HL-60 (cell line): ENCODE results near the gene WNT7A.

Experiments
- DNase-seq, 2 experiments: peaks; one replicate each; pipeline ENCODE4 v3.0.0-alpha.2; 2010 to 2020; ENCODE audit warnings: low read depth in 1 of 2, low spot score in 1 of 2
- H3K27ac ChIP-seq: fragments of 250-450 bp; sonication (Bioruptor Pico); replicated peaks from 2 replicates; pipeline ENCODE4 v1.5.1; 2020; ENCODE audit warnings: mild to moderate bottlenecking, moderate library complexity
- H3K27me3 ChIP-seq: fragments of 250-450 bp; sonication (Bioruptor Pico); 2 replicates; pipeline ENCODE4 v1.5.1; 2021; ENCODE audit warnings: mild to moderate bottlenecking, moderate library complexity; ENCODE audit not compliant: insufficient read depth, poor library complexity, severe bottlenecking
- H3K4me3 ChIP-seq: replicated peaks from 2 replicates; pipeline ENCODE4 v1.5.1; 2011; ENCODE audit warnings: mild to moderate bottlenecking, control low read depth, low read length; ENCODE audit not compliant: insufficient read depth
- GABPA ChIP-seq: IDR thresholded peaks from 2 replicates; pipeline ENCODE4 v1.6.1; 2012; ENCODE audit warnings: low read depth
- POLR2AphosphoS5 ChIP-seq: IDR thresholded peaks from 2 replicates; pipeline ENCODE4 v1.6.1; 2012; ENCODE audit warnings: low read depth
- SPI1 ChIP-seq: IDR thresholded peaks from 2 replicates; pipeline ENCODE4 v1.6.1; 2012; ENCODE audit warnings: low read depth, mild to moderate bottlenecking, borderline replicate concordance
- TF ChIP-seq, protein P1 (sequence below): IDR thresholded peaks from 2 replicates; pipeline ENCODE4 v1.6.1; 2012; ENCODE audit warnings: low read depth; ENCODE audit not compliant: insufficient replicate concordance
- TF ChIP-seq, protein P2 (sequence below): IDR thresholded peaks from one replicate; pipeline ENCODE4 v1.5.1; 2011; ENCODE audit warnings: low read length, control low read depth, inconsistent platforms; ENCODE audit not compliant: insufficient read depth

Gene WNT7A

DNA sequence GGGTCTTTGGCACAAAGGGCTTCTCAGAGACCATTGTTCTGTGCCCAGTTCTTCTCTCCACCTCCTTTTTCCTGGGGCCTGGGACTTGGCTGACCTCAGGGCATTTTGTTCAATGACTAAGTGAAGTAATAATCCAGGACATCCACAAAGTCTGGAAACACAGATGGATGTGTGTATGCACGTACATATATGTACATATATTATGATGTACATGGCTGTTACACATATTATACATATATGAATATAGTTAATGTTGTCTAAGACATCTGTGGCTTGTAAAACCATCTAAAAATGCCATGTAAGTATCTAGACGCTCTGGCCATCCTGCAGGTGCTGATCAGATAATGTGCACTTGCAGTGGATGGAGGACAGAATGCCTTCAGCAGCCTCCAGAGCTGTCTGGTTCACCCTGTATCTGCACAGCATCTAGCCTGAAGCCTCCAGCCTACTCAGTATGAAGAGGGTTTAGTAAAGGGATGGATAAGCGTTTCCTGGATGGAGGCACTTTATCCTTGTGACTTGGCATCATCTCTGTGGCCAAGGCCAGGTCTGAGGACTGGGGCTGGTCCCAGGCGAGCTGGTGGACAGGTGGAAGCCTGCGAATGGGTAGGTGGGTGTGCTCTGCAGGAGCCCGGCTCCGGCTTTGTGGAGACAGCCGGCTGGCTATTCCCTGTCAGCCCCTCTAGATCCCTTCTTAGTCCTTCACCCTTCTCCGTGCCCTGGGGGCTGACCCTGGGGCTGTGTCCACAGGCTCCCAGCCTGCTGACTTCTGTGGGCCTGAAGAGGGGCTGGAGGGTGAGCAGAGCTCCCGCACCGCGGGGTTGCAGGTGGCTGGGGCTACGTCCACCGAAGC lies 88.4 kb downstream of the WNT7A start:
- Histone ChIP-seq H3K4me3 (no peak overlapping the region), H3K27me3 (peaks cover under 1% of the 10 kb centered on the region), H3K27ac (no peak overlapping the region)
- no peak for DNase-seq
- no peak for TF ChIP-seq GABPA
- TF ChIP-seq, protein P1, sequence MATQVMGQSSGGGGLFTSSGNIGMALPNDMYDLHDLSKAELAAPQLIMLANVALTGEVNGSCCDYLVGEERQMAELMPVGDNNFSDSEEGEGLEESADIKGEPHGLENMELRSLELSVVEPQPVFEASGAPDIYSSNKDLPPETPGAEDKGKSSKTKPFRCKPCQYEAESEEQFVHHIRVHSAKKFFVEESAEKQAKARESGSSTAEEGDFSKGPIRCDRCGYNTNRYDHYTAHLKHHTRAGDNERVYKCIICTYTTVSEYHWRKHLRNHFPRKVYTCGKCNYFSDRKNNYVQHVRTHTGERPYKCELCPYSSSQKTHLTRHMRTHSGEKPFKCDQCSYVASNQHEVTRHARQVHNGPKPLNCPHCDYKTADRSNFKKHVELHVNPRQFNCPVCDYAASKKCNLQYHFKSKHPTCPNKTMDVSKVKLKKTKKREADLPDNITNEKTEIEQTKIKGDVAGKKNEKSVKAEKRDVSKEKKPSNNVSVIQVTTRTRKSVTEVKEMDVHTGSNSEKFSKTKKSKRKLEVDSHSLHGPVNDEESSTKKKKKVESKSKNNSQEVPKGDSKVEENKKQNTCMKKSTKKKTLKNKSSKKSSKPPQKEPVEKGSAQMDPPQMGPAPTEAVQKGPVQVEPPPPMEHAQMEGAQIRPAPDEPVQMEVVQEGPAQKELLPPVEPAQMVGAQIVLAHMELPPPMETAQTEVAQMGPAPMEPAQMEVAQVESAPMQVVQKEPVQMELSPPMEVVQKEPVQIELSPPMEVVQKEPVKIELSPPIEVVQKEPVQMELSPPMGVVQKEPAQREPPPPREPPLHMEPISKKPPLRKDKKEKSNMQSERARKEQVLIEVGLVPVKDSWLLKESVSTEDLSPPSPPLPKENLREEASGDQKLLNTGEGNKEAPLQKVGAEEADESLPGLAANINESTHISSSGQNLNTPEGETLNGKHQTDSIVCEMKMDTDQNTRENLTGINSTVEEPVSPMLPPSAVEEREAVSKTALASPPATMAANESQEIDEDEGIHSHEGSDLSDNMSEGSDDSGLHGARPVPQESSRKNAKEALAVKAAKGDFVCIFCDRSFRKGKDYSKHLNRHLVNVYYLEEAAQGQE: no peak
- TF ChIP-seq SPI1: no peak
- TF ChIP-seq POLR2AphosphoS5: no peak
- TF ChIP-seq, protein P2, sequence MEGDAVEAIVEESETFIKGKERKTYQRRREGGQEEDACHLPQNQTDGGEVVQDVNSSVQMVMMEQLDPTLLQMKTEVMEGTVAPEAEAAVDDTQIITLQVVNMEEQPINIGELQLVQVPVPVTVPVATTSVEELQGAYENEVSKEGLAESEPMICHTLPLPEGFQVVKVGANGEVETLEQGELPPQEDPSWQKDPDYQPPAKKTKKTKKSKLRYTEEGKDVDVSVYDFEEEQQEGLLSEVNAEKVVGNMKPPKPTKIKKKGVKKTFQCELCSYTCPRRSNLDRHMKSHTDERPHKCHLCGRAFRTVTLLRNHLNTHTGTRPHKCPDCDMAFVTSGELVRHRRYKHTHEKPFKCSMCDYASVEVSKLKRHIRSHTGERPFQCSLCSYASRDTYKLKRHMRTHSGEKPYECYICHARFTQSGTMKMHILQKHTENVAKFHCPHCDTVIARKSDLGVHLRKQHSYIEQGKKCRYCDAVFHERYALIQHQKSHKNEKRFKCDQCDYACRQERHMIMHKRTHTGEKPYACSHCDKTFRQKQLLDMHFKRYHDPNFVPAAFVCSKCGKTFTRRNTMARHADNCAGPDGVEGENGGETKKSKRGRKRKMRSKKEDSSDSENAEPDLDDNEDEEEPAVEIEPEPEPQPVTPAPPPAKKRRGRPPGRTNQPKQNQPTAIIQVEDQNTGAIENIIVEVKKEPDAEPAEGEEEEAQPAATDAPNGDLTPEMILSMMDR: no peak

DNA sequence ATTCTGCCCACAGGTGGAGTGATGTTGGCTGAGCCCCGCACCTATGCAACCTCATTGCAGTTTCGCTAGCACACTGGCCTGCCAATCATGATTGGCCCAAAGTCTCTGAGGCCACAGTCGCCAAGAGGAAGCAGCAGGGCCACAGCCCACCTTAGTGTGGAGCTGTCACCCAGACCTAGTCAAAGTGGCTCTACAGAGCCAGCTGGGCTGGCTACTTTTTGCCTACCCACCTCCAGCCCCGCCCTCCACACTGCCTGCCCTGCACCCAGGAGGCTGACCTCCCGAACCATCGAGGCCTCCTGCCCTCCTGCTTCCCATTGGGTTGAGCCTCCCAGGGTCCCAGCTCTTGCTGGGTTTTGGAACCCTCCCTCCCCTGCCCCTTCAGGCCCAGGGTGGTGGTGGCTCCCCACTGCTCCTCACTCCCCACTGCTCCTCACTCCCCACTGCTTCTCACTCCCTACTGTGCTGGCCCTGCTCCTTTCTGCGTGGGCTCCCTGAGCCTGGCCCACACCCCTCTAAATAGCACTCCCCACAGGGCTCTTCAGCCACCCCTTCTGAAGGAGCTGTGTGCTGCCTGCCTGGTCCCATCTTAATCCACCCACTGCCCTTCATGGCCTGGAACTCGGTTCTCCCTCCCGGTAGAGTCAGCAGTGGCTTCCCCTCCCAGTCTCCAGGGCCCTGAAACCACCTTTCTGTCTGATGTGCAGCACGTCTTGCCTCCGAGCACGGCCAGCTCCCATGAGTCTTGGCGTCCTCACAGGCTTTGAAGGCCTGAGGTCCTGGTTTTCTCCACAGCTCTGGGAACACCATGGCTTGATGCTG lies 89.3 kb downstream of the WNT7A start:
- Histone ChIP-seq H3K4me3 (no peak overlapping the region), H3K27ac (no peak overlapping the region), H3K27me3 (no peaks in the 10 kb centered on the region)
- TF ChIP-seq POLR2AphosphoS5: no peak
- TF ChIP-seq, protein P1: no peak
- TF ChIP-seq SPI1: no peak
- TF ChIP-seq GABPA: no peak
- TF ChIP-seq, protein P2: no peak
- no peak for DNase-seq

DNA sequence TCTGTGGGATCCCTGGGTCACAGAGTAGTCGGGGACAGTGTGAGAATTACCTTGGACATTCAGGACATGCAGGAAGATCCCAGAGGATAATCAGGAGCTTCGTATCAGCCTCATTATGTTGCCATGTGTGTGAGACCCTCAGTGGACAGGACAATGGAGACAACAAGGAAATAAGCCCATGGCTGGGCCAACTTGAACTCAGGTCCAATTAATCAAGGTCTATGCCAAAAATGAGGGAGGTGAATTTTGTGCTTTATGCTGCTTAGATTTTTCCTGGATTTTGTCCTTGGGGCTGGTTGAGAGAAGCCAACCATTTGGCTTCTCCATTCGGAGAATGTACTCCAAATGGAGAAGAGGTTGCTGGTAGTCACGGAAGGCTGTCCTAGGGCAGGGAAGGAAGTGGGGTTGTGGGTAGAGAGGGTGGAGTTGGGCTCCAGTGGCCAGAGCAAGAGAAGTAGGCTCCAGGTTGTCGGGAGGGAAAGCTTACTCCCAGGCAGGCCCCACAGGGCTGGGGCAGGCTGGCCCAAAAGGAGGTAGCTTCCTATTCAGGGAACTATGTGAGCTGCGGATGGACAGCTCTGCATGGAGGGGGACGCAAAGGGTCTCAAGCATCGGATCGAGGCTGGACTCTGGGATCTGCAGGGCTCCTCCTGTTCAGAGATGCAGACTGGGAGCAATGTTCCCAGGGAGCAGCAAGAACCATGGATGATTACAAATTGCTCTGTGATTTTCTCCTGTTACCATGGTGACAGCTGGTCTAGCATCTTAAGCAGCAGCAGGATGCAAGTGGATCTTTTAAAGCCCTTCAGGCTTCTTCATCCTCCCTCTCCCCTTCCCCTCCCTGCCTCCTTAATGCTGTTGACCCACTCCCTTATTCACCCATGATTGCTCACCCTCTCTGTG lies 91.1 kb downstream of the WNT7A start:
- DNase-seq: no peak
- no peak overlapping the region for H3K4me3 ChIP-seq
- TF ChIP-seq GABPA: no peak
- no peaks in the 10 kb centered on the region for H3K27me3 ChIP-seq
- no peak overlapping the region for H3K27ac ChIP-seq
